Glutamatergic neuron (in vitro differentiated cells): Measurements from ENCODE around the gene ATP6V0D1. TPM values are rescaled to one million over a fixed set of nuclear protein-coding genes. Genes with fewer than 3 reads are reported as not detected.

Experiments used
- DNase-seq: peaks from one replicate; pipeline ENCODE4 v3.0.0; 2022
- H3K27ac Mint-ChIP-seq: one replicate; pipeline ENCODE4 v1.8.0; 2020; ENCODE audit warnings: mild to moderate bottlenecking, mixed read lengths, inconsistent platforms; ENCODE audit not compliant: unreplicated experiment
- H3K27me3 Mint-ChIP-seq: one replicate; pipeline ENCODE4 v1.8.0; 2020; ENCODE audit warnings: mild to moderate bottlenecking, moderate library complexity, mixed read lengths, inconsistent platforms; ENCODE audit not compliant: unreplicated experiment
- H3K36me3 Mint-ChIP-seq: one replicate; pipeline ENCODE4 v1.8.0; 2020; ENCODE audit warnings: mild to moderate bottlenecking, mixed read lengths, inconsistent platforms; ENCODE audit not compliant: unreplicated experiment
- H3K4me1 Mint-ChIP-seq: one replicate; pipeline ENCODE4 v1.8.0; 2020; ENCODE audit warnings: mild to moderate bottlenecking, low read depth, mixed read lengths, inconsistent platforms; ENCODE audit not compliant: unreplicated experiment
- H3K4me3 Mint-ChIP-seq: one replicate; pipeline ENCODE4 v1.8.0; 2020; ENCODE audit warnings: mild to moderate bottlenecking, mixed read lengths, inconsistent platforms; ENCODE audit not compliant: unreplicated experiment
- H3K9me3 Mint-ChIP-seq: one replicate; pipeline ENCODE4 v1.8.0; 2020; ENCODE audit warnings: mild to moderate bottlenecking, moderate library complexity, mixed read lengths, inconsistent platforms; ENCODE audit not compliant: unreplicated experiment
- CTCF ChIP-seq: fragments of 200-600 bp; sonication (generic); IDR thresholded peaks from one replicate; pipeline ENCODE4 v1.5.0; 2021; ENCODE audit not compliant: partially characterized antibody, unreplicated experiment
- total RNA-seq: library from RNA; stranded (reverse); fragmentation: NEBNext Ultra II Directional; extraction: Animal tissue kit (Norgen Biotek cat#: 25700); gene quantifications from one replicate; pipeline ENCODE4 v1.2.1, GENCODE V29; 2021; ENCODE audit not compliant: unreplicated experiment

ATP6V0D1 gene
- total RNA-seq, 1 donor from 2014 or later, result 111 TPM

DNA sequence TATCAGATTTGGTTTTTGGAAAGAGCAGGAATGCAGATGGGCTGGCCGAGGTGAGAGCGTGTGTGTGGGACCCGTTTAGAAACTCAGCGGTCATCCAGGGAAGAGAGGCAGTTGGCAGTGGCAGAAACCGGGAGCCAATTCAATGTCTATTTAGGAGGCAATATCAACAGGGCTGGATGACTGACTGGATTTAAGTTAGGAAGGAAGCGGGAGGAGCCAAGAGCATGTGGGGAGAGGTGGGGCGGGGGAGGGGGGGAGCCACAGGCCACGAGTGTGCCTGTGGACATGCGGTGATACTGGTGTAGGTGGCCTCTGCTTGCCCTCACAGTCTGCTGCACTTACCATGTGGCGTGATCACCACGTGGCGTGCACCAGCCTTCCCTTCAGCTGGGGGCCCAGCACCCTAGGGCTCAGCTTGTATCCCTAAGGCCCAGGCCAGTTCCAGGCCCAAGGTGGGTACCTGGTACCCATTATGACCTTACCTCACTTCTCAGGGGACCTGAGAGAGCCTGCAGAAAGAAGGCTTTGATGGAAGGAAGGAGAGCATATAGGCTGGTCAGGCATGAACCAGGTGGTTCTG is 76.9 kb downstream of the ATP6V0D1 start:
- Mint-ChIP-seq H3K9me3 (peaks cover 2% of the 10 kb centered on the region), H3K27ac (no peak overlapping the region), H3K27me3 (peaks cover 8% of the 10 kb centered on the region), H3K36me3 (no peaks in the 10 kb centered on the region), H3K4me3 (no peak overlapping the region), H3K4me1 (peaks cover 2% of the 10 kb centered on the region)
- no peak for DNase-seq
- TF ChIP-seq CTCF, result no peak

DNA sequence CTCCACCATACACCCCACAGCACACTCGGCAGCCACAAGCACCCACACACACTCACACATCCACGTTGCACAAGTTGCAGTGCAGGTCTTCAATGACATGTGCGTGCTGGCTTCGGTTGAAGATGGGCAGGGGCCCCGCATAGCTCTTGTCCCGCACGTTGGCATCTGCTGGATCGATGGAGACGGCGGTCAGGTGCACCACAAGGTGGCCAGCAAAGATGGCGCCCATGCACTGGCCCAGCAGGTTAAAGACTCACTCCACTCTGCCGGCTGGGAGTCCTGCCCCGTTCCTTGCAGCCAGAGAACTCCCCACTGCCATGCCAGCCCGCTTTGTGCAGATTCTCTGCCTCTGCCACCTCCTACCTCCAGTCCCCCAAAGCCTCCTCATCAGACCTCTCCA is 80.1 kb downstream of the ATP6V0D1 start:
- H3K27me3 Mint-ChIP-seq, result peaks cover 5% of the 10 kb centered on the region
- H3K4me1 Mint-ChIP-seq, result peaks cover 4% of the 10 kb centered on the region
- TF ChIP-seq CTCF, result no peak
- peaks cover 2% of the 10 kb centered on the region for H3K9me3 Mint-ChIP-seq
- H3K4me3 Mint-ChIP-seq, result no peak overlapping the region
- H3K36me3 Mint-ChIP-seq, result no peaks in the 10 kb centered on the region
- no peak for DNase-seq
- H3K27ac Mint-ChIP-seq, result no peak overlapping the region

- no peak overlapping the region for H3K4me3 Mint-ChIP-seq
- H3K9me3 Mint-ChIP-seq, result peaks cover 4% of the 10 kb centered on the region
- TF ChIP-seq CTCF, result no peak
- no peaks in the 10 kb centered on the region for H3K36me3 Mint-ChIP-seq
- H3K27ac Mint-ChIP-seq, result no peak overlapping the region
- peaks cover 8% of the 10 kb centered on the region for H3K4me1 Mint-ChIP-seq
- no peak for DNase-seq
- H3K27me3 Mint-ChIP-seq, result peaks cover 9% of the 10 kb centered on the region
These were observed 80.9 kb downstream of the ATP6V0D1 start for GRCh38 chr16:67399749-67400704.

- peaks cover 8% of the 10 kb centered on the region for H3K4me1 Mint-ChIP-seq
- H3K27ac Mint-ChIP-seq, result no peak overlapping the region
- H3K27me3 Mint-ChIP-seq, result peaks cover 9% of the 10 kb centered on the region
- peak; percentile 81 for TF ChIP-seq CTCF
- H3K4me3 Mint-ChIP-seq, result no peak overlapping the region
- peaks cover 4% of the 10 kb centered on the region for H3K9me3 Mint-ChIP-seq
- no peaks in the 10 kb centered on the region for H3K36me3 Mint-ChIP-seq
- DNase-seq, result peak; percentile 85
These were observed 81.7 kb downstream of the ATP6V0D1 start for GRCh38 chr16:67399218-67399733.
